Muscle of arm (tissue), 12 donors: Measurements from ENCODE around the gene MZB1. TPM values are rescaled to one million over a fixed set of nuclear protein-coding genes. Genes with fewer than 3 reads are reported as not detected.
"Not testable (repeated sequence)": the region's sequence is repeated elsewhere in the genome, so short reads cannot be mapped to it uniquely, and the experiment has no call there.

Experiments used
- DNase-seq: peaks from one replicate; pipeline ENCODE4 v3.0.0-alpha.2; 2013
- polyA plus RNA-seq, 12 donors: library from polyadenylated mRNA; unstranded; fragments of 120-200 nt; gene quantifications; one replicate each; pipeline ENCODE4 v1.2.1, GENCODE V29; 2013; ENCODE audit not compliant: insufficient read length in 12 of 12

Gene MZB1
- polyA plus RNA-seq, 12 donors, result 0.10 to 3.0 (median 0.39) TPM; not detected in 2

- DNase-seq, result no peak
Measured at GRCh38 chr5:139378101-139378825, 11.4 kb downstream of the MZB1 start.

GRCh38 chr5:139377226-139377625 lies 12.5 kb downstream of the MZB1 start:
- DNase-seq, result no peak

DNA sequence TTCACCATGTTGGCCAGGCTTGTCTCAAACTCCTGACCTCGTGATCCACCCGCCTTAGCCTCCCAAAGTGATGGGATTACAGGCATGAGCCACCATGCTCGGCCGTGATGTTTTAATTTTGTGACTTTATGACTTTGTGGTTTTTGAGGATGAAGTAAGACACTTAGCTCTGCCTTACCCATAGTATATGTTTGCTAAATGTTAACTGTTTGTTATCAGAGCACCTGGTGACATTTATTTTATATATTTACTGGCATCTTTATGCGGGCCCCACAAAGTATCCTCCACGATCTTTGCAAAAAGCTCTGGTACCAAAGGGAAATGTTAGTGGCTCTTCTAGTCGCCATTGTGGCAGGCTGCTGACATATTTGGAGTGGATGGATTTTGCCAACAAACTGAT lies 13.3 kb downstream of the MZB1 start:
- no peak for DNase-seq

GRCh38 chr5:139374909-139375308 lies 14.8 kb downstream of the MZB1 start:
- no peak for DNase-seq

- DNase-seq, result no peak
Measured at GRCh38 chr5:139371482-139372435, 18.0 kb downstream of the MZB1 start.

DNA sequence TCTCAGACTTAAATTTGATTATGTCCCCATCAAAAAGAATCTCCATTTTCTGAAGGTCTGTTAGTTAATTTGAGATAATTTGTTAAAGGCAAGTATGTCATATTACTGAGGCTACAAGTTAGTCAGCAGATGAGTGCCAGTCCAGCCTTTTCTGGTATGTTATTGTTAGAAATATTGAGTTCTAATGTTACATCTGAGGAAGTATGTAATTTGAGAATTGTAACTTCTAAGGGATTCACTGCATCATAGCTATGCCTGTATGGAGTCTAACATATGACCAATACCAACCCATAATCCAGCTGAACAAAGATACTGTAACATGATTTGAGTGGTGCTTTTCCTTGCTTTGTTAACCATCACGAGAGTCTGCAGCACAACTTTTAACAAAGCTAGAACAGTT lies 20.5 kb downstream of the MZB1 start:
- no peak for DNase-seq

DNA sequence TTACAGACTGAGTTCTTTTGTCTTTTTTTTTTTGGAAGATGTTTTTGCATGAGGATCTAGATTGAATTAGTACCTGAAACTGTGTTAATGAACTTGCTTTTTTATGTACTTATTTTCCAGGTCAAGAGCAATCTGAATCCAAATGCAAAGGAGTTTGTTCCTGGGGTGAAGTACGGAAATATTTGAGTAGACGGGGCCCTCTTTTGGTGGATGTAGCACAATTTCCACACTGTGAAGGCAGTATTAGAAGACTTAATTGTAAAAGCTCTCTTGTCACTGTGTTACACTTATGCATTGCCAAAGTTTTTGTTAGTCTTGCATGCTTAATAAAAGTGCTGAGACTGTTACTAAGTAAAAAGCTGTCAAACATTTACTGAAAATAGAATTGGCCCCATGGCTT lies 21.1 kb downstream of the MZB1 start:
- no peak for DNase-seq

DNA sequence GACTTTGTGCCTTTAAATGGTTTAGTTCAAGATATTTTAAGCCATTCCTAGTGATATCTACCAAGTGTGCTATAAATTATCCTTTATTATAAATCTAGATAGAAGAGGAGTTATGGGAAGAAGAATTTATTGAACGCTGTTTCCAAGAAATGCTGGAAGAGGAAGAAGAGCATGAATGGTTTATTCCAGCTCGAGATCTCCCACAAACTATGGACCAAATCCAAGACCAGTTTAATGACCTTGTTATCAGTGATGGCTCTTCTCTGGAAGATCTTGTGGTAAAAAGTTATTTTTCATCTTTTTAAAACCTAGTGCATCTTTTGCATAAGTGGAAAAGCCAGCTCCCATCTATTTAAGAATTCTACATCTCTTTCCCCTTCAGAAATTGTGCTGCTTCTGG lies 25.2 kb downstream of the MZB1 start:
- no peak for DNase-seq

GRCh38 chr5:139363937-139364336 lies 25.8 kb downstream of the MZB1 start:
- DNase-seq, result no peak

DNA sequence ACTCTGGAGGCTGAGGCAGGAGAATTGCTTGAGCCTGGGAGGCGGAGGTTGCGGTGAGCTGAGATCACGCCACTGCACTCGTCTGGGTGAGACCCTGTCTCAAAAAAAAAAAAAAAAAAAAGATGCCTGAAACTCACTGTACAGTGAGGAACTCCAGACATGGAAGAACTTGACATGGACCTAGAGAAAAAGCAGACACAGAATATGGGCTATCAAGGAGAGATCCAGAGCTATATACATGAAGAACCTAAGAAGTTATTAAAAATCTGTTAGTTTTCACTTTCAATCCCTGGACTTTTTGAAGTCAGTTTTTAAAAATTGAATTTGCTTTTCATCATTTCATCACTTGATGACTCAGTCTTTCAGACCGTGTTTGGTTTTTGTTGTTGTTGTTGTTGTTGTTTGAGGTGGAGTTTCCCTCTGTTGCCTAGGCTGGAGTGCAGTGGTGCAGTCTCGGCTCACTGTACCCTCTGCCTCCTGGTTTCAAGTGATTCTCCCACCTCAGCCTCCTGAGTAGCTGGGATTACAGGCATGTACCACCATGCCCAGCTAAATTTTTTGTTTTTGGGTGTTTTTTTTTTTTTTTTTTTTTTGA lies 27.8 kb downstream of the MZB1 start:
- no peak for DNase-seq

DNA sequence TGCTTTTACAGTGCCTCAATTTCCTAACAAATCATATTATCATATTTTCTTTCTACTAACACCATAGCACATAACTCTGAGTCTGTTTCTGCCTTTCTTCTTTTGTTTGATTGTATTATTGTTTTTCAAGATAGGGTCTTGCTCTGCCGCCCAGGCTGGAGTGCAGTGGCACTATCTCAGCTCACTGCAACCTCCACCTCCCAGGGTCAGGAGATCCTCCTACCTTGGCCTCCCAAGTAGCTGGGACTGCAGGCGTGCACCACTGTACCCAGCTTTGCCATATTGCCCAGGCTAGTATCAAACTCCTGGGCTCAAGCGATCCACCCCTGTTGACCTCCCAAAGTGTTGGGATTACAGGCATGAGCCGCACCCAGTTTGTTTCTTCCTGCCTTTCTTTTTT lies 29.3 kb downstream of the MZB1 start:
- DNase-seq, result no peak

DNA sequence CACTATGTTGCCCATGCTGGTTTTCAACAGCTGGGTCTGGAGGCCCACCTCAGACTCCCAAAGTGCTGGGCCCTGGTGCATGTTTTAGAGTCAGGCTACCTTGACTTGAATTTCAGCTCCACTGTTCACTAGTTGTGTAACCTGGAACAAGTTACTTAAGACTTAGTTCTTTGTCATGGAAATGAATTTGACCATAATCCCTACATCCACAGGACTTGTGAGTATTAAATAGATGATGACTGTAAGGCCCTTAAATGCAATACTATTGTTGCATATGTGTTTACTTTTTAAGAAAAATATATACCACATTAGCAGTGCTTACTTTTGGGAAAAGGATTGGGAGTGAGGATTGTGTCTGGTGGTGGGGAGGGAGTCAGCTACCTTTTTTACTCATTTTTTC lies 31.6 kb downstream of the MZB1 start:
- no peak for DNase-seq

- not testable (repeated sequence) for DNase-seq
Measured at GRCh38 chr5:139355900-139356299, 33.8 kb downstream of the MZB1 start.

DNA sequence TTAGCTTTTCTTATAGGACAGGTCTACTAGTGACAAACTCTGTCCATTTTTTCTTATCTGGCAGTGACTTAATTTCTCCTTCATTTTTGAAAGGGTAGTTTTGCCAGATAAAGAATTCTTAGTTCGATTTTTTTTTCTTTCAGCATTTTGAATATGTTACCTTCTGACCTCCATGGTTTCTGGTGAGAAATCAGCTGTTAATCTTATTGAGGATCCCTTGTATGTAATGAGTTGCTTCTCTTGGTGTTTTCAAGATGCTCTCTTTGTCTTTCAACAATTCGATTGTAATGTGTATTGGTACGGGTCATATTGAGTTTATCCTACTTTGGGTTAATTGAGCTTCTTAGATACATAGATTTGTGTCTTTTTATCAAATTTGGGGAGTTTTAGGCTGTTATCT lies 35.5 kb downstream of the MZB1 start:
- no peak for DNase-seq

GRCh38 chr5:139347863-139348262 lies 41.9 kb downstream of the MZB1 start:
- not testable (repeated sequence) for DNase-seq

GRCh38 chr5:139345442-139345841 lies 44.3 kb downstream of the MZB1 start:
- not testable (repeated sequence) for DNase-seq

DNA sequence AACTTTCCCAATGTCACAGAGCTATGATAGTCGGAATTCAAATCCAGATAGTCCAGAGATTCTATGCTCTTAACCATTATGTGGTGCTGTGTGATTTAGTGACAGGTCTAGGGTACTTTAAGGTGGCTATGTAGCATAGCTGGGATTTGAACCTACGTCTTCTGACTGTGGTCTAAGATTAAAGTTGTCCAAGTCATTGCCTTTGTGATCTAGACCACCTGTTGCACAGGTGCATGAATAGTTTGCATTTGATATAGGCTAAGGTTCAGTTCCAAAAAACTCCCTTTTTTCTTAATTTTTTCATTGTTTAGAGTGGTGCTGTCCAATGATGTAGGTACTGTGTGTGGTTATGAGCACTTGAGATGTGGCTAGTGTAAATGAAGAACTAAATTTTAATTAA lies 45.5 kb downstream of the MZB1 start:
- no peak for DNase-seq

DNA sequence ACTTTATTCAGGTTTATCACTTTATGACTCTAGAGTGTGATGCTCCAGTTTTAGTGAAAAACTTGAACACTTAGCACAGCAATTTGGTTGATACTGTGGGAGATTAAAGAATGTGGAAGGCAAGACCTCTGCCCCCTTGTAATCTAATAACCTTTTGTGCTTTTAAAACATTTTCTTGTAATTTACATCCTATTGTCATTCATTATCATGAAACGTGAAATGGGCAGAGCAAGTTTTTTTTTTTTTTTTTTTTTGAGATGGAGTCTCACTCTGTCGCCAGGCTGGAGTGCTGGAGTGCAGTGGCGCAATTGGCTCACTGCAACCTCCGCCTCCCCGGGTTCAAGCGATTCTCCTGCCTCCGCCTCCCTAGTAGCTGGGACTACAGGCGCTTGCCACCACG lies 46.2 kb downstream of the MZB1 start:
- no peak for DNase-seq

GRCh38 chr5:139342423-139342723 lies 47.3 kb downstream of the MZB1 start:
- no peak for DNase-seq

DNA sequence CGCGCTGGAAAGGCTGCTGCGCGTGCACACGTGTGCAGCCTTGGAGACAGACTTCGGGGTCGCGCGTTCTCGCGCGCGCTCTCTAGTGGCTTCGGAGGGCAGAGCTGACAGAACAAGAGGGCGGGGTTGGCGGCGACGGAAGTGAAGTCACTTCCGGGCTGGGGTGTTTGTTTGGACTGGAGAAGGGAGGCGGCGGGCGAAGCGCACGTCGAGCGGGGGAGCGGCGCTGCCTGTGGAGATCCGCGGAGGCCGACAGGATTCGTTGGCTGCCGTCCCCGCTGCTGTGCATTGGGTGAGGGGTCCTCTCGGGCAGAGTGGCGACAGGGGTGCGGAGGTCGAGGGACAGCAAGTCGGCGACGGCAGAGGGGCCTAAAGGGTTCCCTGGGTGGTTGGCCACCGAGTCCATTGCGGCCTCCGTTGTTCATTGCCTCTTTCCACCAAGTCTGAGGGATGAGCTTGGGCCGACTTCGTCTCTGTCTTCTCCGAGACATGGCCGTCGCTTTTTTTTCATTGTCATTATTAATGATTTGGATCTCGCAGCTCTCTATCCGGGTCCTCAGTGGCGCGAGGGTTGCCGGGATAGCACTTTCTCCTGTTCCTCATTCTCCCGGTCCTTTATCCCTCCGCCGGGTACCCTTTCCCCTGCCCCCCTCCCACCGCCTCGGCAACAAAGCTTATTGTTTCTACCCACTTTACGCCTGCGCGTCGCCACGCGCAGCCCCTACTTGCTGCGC lies 47.9 kb downstream of the MZB1 start, which contains the start of gene PAIP2:
Gene PAIP2 (plus strand): TSS at position 166 of the 734 bp plus-strand sequence. CDS start 21,931 bp downstream, outside the sequence.
- peak; percentile 99 for DNase-seq

- DNase-seq, result peak; percentile 10
Measured at GRCh38 chr5:139341187-139341688, 48.5 kb downstream of the MZB1 start.

GRCh38 chr5:139340051-139340450 lies 49.7 kb downstream of the MZB1 start:
- no peak for DNase-seq
